ENCODE results near the gene FBLN2. TPM values are rescaled to one million over a fixed set of nuclear protein-coding genes. Genes with fewer than 3 reads are reported as not detected.
"Not testable (repeated sequence)": the region's sequence is repeated elsewhere in the genome, so short reads cannot be mapped to it uniquely, and the experiment has no call there.

The FBLN2 gene
- total RNA-seq, 1 donor from 2014 or later = 94.3 TPM

- no peak for DNase-seq (ENCODE audit: extremely low spot score in 2 of 2)
- TF ChIP-seq CTCF (IDR thresholded peaks at IDR 0.05) (no peak), POLR2A (IDR thresholded peaks at IDR 0.05) (no peak), POLR2AphosphoS5 (IDR thresholded peaks at IDR 0.05; ENCODE audit: insufficient read depth in 1 of 2, low read depth in 1 of 2) (no peak)
- Histone ChIP-seq H3K9me3 (no peaks in the 10 kb centered on the region), H3K36me3 (no peaks in the 10 kb centered on the region), H3K4me1 (peaks cover 53% of the 10 kb centered on the region), H3K27me3 (no peaks in the 10 kb centered on the region), H3K4me3 (no peak overlapping the region), H3K27ac (peak overlapping the region; percentile 91)
- intact Hi-C loops (cut with DNase I) = no loop called here
Observed at GRCh38 chr3:13519006-13519791, 29.7 kb upstream of the FBLN2 start.

GRCh38 chr3:13520326-13520880, 28.5 kb upstream of the FBLN2 start:
- Histone ChIP-seq H3K27me3 (no peaks in the 10 kb centered on the region), H3K4me3 (no peak overlapping the region), H3K27ac (peak overlapping the region; percentile 91), H3K36me3 (no peaks in the 10 kb centered on the region), H3K4me1 (peaks cover 56% of the 10 kb centered on the region), H3K9me3 (no peaks in the 10 kb centered on the region)
- no peak for DNase-seq (ENCODE audit: extremely low spot score in 2 of 2)
- intact Hi-C loops (cut with DNase I) = no loop called here
- TF ChIP-seq POLR2AphosphoS5 (IDR thresholded peaks at IDR 0.05; ENCODE audit: insufficient read depth in 1 of 2, low read depth in 1 of 2) = no peak
- no peak for TF ChIP-seq POLR2A (IDR thresholded peaks at IDR 0.05)

DNA sequence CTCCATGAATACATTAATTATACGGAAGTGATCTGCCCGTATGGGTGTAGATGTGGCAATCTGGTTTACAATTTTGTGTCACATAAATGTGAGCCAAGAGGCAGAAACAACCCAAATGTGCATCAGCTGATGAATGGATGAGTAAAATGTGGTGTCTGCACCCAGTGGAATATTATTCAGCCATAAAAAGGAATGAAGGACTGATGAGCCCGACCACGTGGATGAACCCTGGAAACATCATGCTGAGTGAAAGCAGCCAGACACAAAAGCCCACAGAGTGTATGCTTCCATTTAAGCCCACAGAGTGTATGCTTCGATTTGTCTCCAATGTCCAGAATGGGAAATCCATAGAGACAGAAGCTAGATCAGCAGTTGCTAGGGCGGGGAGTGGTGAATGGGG, 27.6 kb upstream of the FBLN2 start:
- H3K27ac ChIP-seq = no peak overlapping the region
- H3K27me3 ChIP-seq = no peaks in the 10 kb centered on the region
- no peak overlapping the region for H3K4me3 ChIP-seq
- H3K9me3 ChIP-seq = no peaks in the 10 kb centered on the region
- no peak for TF ChIP-seq CTCF (IDR thresholded peaks at IDR 0.05)
- TF ChIP-seq POLR2A (IDR thresholded peaks at IDR 0.05) = no peak
- no peak for TF ChIP-seq POLR2AphosphoS5 (IDR thresholded peaks at IDR 0.05; ENCODE audit: insufficient read depth in 1 of 2, low read depth in 1 of 2)
- intact Hi-C loops (cut with DNase I) = no loop called here
- no peaks in the 10 kb centered on the region for H3K36me3 ChIP-seq
- H3K4me1 ChIP-seq = peaks cover 56% of the 10 kb centered on the region
- DNase-seq (ENCODE audit: extremely low spot score in 2 of 2) = no peak

DNA sequence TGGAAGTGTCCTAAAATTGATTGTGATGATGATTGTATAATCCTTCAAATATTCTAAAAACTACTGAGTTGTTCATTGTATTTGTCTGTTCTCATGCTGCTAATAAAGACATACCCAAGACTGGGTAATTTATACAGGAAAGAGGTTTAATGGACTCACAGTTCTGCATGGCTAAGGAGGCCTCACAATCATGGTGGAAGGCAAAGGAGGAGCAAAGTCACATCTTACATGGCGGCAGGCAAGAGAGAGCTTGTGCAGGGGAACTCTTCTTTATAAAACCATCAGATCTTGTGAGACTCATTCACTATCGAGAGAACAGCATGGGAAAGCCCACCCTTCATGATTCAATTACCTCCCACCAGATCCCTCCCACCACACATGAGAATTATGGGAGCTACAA, 27.2 kb upstream of the FBLN2 start:
- H3K4me1 ChIP-seq = peaks cover 56% of the 10 kb centered on the region
- H3K9me3 ChIP-seq; H3K36me3 ChIP-seq; H3K27me3 ChIP-seq; DNase-seq (ENCODE audit: extremely low spot score in 2 of 2); intact Hi-C loops (cut with DNase I); H3K4me3 ChIP-seq; H3K27ac ChIP-seq: not testable (repeated sequence)

DNA sequence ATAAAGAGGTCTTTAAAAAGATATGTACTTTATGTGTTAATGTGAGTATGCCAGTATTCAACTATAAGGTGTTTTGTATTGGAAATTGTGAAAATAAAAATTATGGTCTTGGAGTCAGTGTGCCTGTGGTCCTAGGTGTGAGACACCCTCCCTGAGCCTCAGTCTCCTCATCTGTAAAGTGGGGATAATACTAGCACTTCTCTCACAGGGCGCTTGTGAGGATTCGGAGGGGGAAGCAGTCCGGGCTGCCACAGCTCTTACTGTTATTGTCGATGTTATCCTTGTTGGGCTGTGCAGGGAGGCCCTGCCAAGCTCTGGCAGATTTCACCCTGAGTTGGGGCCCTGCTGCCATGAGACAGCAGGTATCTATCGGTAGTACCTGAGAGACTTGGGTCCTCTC, 26.7 kb upstream of the FBLN2 start:
- Histone ChIP-seq H3K27me3 (no peaks in the 10 kb centered on the region), H3K27ac (peak overlapping the region; percentile 14), H3K36me3 (no peaks in the 10 kb centered on the region), H3K4me1 (peaks cover 56% of the 10 kb centered on the region), H3K9me3 (no peaks in the 10 kb centered on the region), H3K4me3 (no peak overlapping the region)
- intact Hi-C loops (cut with DNase I) = no loop called here
- no peak for TF ChIP-seq CTCF (IDR thresholded peaks at IDR 0.05)
- no peak for TF ChIP-seq POLR2AphosphoS5 (IDR thresholded peaks at IDR 0.05; ENCODE audit: insufficient read depth in 1 of 2, low read depth in 1 of 2)
- no peak for TF ChIP-seq POLR2A (IDR thresholded peaks at IDR 0.05)
- DNase-seq (ENCODE audit: extremely low spot score in 2 of 2) = no peak

Data from vagina (tissue), 2 donors.